C4-2B (cell line): ENCODE data around the gene XYLT1.

Source experiments
- ZFX ChIP-seq: fragments of 450-650 bp; IDR thresholded peaks from 2 replicates; pipeline ENCODE4 v1.6.1; 2017
- TF ChIP-seq, protein P1 (sequence below): fragments of 450-650 bp; conservative IDR thresholded peaks from 2 replicates; pipeline ENCODE4 v1.5.1; 2017; ENCODE audit warnings: mild to moderate bottlenecking

- TF ChIP-seq, protein P1, sequence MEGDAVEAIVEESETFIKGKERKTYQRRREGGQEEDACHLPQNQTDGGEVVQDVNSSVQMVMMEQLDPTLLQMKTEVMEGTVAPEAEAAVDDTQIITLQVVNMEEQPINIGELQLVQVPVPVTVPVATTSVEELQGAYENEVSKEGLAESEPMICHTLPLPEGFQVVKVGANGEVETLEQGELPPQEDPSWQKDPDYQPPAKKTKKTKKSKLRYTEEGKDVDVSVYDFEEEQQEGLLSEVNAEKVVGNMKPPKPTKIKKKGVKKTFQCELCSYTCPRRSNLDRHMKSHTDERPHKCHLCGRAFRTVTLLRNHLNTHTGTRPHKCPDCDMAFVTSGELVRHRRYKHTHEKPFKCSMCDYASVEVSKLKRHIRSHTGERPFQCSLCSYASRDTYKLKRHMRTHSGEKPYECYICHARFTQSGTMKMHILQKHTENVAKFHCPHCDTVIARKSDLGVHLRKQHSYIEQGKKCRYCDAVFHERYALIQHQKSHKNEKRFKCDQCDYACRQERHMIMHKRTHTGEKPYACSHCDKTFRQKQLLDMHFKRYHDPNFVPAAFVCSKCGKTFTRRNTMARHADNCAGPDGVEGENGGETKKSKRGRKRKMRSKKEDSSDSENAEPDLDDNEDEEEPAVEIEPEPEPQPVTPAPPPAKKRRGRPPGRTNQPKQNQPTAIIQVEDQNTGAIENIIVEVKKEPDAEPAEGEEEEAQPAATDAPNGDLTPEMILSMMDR: no peak
- TF ChIP-seq ZFX: no peak
These were observed 189.7 kb downstream of the XYLT1 start for GRCh38 chr16:17281052-17281451.
